Activated CD8-positive, alpha-beta T cell treated with anti-CD3 and anti-CD28 coated beads, Interleukin-2, amount 10 ng/mL, durations not matched to agents 7 days and 5 days (primary cell): Measurements from ENCODE around the gene NCOA4. TPM values are rescaled to one million over a fixed set of nuclear protein-coding genes. Genes with fewer than 3 reads are reported as not detected.
A peak's percentile ranks its signal among the peaks of the same experiment; 100 is the strongest.
"Not testable (repeated sequence)": the region's sequence is repeated elsewhere in the genome, so short reads cannot be mapped to it uniquely, and the experiment has no call there.

Source experiments
- ATAC-seq: fragments of 150-1000 bp; cut with Tn5 transposase; one replicate; pipeline ENCODE4 v1.10.0; 2021; ENCODE audit warnings: moderate library complexity
- CTCF ChIA-PET: fragments of 350-600 bp; sonication (Branson Sonifier 250); formaldehyde crosslinking; loops from one replicate; lab custom pipeline; 2021; ENCODE audit warnings: antibody characterized with exemption; lab: Charles Lee
- POLR2A ChIA-PET: fragments of 350-600 bp; sonication (Branson Sonifier 250); formaldehyde crosslinking; loops from one replicate; lab custom pipeline; 2021; ENCODE audit warnings: antibody characterized with exemption; lab: Charles Lee
- DNase-seq: peaks from one replicate; pipeline ENCODE4 v3.0.0-alpha.2; 2020
- H3K27ac Mint-ChIP-seq: one replicate; pipeline ENCODE4 v1.8.0; 2021; ENCODE audit warnings: mild to moderate bottlenecking, mixed read lengths
- H3K27me3 Mint-ChIP-seq: one replicate; pipeline ENCODE4 v1.8.0; 2021; ENCODE audit warnings: low read depth, mixed read lengths
- H3K36me3 Mint-ChIP-seq: one replicate; pipeline ENCODE4 v1.8.0; 2021; ENCODE audit warnings: low read depth, mixed read lengths
- H3K4me1 Mint-ChIP-seq: one replicate; pipeline ENCODE4 v1.8.0; 2021; ENCODE audit warnings: low read depth, mixed read lengths
- H3K4me3 Mint-ChIP-seq: one replicate; pipeline ENCODE4 v1.8.0; 2021; ENCODE audit warnings: mild to moderate bottlenecking, mixed read lengths
- H3K9me3 Mint-ChIP-seq: one replicate; pipeline ENCODE4 v1.8.0; 2022; ENCODE audit warnings: mixed read lengths; ENCODE audit not compliant: insufficient read depth
- total RNA-seq, 2 experiments: library from RNA; stranded (reverse); gene quantifications; one replicate each; pipeline ENCODE4 v1.2.3, GENCODE V29; 2021

NCOA4 gene
- total RNA-seq, 2 experiments from 2014 or later: 119 to 120 TPM

GRCh38 chr10:46014683-46015405, 15.6 kb downstream of the NCOA4 start:
- Mint-ChIP-seq H3K9me3 (no peaks in the 10 kb centered on the region), H3K4me1 (peaks cover 19% of the 10 kb centered on the region), H3K27me3 (no peaks in the 10 kb centered on the region), H3K27ac (no peak overlapping the region), H3K4me3 (no peak overlapping the region), H3K36me3 (peaks cover 57% of the 10 kb centered on the region)
- CTCF ChIA-PET: interaction anchor here (0.8 to 7.2 kb wide), 2 partner anchors 14 kb away, joined by 3 to 52 read pairs; partner anchors contain the start of gene NCOA4
- no peak for ATAC-seq
- no peak for DNase-seq
- POLR2A ChIA-PET: no interaction called here

DNA sequence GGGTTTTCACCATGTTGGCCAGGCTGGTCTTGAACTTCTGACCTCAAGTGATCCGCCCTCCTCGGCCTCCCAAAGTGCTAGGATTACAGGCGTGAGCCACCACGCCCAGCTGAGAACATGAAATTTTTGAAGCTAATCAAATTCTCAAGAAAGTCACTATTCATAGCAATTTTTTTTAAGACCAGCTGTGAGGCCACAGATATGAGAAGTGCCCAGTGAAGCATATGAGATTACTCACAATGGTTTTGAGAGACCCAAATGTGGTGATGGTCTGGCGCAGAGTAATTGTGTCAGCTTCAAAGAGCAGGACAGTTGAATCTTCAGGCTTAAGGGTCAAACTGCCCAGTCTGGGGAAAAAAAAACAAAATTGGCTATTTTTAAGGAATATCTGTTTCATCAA, 16.2 kb downstream of the NCOA4 start:
- CTCF ChIA-PET: interaction anchor here (0.8 kb wide), 1 partner anchor 13 kb away, joined by 3 read pairs; no protein-coding TSS in a partner anchor
- peaks cover 58% of the 10 kb centered on the region for H3K36me3 Mint-ChIP-seq
- no peaks in the 10 kb centered on the region for H3K9me3 Mint-ChIP-seq

GRCh38 chr10:46012746-46013145, 17.7 kb downstream of the NCOA4 start:
- Mint-ChIP-seq H3K27ac (no peak overlapping the region), H3K4me1 (peaks cover 4% of the 10 kb centered on the region), H3K9me3 (no peaks in the 10 kb centered on the region), H3K4me3 (no peak overlapping the region), H3K27me3 (no peaks in the 10 kb centered on the region), H3K36me3 (peaks cover 67% of the 10 kb centered on the region)
- POLR2A ChIA-PET: no interaction called here
- ATAC-seq (no peak), DNase-seq (no peak)
- CTCF ChIA-PET: interaction anchor here (1.0 kb wide), 1 partner anchor 16 kb away, joined by 5 read pairs; no protein-coding TSS in a partner anchor

More for the DNA sequence above, 16.2 kb downstream of the NCOA4 start:
- POLR2A ChIA-PET: no interaction called here
- Mint-ChIP-seq H3K4me1 (peaks cover 13% of the 10 kb centered on the region), H3K4me3 (no peak overlapping the region), H3K27ac (no peak overlapping the region), H3K27me3 (no peaks in the 10 kb centered on the region)
- no peak for ATAC-seq
- no peak for DNase-seq

DNA sequence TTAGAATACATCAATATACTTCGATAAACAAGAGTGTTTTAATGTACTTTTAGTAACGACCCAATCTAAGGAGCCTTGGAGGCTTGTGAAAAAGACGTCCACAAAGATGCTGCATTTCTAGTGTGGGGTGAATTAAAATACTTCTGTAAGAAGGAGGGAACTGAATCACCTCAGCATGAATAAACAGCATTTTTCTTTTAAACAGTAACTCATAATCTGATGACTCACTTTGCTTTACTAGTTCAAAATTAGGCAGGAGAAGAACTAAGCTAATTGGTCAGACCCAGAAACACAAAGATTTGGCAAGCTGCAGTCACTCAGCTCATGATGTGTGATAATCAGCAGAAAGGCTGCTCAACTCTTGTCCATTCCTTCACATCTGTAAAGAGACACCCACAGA, 24.2 kb downstream of the NCOA4 start:
- ATAC-seq (no peak), DNase-seq (no peak)
- ChIA-PET POLR2A (interaction anchor here (1.1 kb wide), 1 partner anchor 34 kb away, joined by 3 read pairs; the partner anchor contains the start of gene TIMM23), CTCF (interaction anchor here (1.9 kb wide), 1 partner anchor 23 kb away, joined by 5 read pairs; no protein-coding TSS in a partner anchor)
- no peaks in the 10 kb centered on the region for H3K9me3 Mint-ChIP-seq
- no peaks in the 10 kb centered on the region for H3K27me3 Mint-ChIP-seq
- H3K36me3 Mint-ChIP-seq: peaks cover 69% of the 10 kb centered on the region
- no peaks in the 10 kb centered on the region for H3K4me1 Mint-ChIP-seq
- H3K4me3 Mint-ChIP-seq: no peak overlapping the region
- H3K27ac Mint-ChIP-seq: no peak overlapping the region

GRCh38 chr10:46005383-46005782, 25.0 kb downstream of the NCOA4 start:
- DNase-seq (no peak), ATAC-seq (no peak)
- ChIA-PET CTCF (interaction anchor here (0.8 to 1.9 kb wide), 3 partner anchors 22 to 755 kb away, joined by 4 to 5 read pairs (median 4); no protein-coding TSS in a partner anchor), POLR2A (interaction anchor here (1.1 kb wide), 1 partner anchor 33 kb away, joined by 3 read pairs; the partner anchor contains the start of gene TIMM23)
- Mint-ChIP-seq H3K27ac (no peak overlapping the region), H3K27me3 (no peaks in the 10 kb centered on the region), H3K4me1 (no peaks in the 10 kb centered on the region), H3K36me3 (peaks cover 68% of the 10 kb centered on the region), H3K9me3 (no peaks in the 10 kb centered on the region), H3K4me3 (no peak overlapping the region)

DNA sequence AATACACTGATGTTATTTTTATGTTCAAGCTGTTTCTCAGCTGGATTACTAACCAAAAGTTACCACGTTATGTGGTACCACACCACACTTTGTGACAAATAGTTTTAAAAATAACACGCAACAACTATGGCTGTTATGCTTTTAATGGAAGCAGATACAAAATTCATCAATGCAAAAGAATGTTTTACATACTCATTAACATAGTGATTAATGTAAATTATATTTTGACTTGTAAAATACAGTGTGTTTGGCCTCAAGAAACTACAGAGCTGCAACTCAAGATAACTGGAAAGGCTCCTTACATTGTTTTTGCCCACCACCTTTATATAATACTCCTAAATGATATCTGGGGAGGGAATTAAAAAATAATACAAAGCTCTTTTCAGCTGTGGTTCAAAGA, 25.5 kb downstream of the NCOA4 start:
- ATAC-seq (no peak), DNase-seq (no peak)
- no peak overlapping the region for H3K4me3 Mint-ChIP-seq
- H3K36me3 Mint-ChIP-seq: peaks cover 69% of the 10 kb centered on the region
- no peak overlapping the region for H3K27ac Mint-ChIP-seq
- CTCF ChIA-PET: interaction anchor here (0.8 to 1.9 kb wide), 3 partner anchors 22 to 755 kb away, joined by 4 to 5 read pairs (median 4); no protein-coding TSS in a partner anchor
- H3K4me1 Mint-ChIP-seq: no peaks in the 10 kb centered on the region
- no peaks in the 10 kb centered on the region for H3K27me3 Mint-ChIP-seq
- no peaks in the 10 kb centered on the region for H3K9me3 Mint-ChIP-seq
- POLR2A ChIA-PET: interaction anchor here (0.6 to 1.1 kb wide), 2 partner anchors 33 to 117 kb away, joined by 3 read pairs; partner anchors contain the start of gene TIMM23

DNA sequence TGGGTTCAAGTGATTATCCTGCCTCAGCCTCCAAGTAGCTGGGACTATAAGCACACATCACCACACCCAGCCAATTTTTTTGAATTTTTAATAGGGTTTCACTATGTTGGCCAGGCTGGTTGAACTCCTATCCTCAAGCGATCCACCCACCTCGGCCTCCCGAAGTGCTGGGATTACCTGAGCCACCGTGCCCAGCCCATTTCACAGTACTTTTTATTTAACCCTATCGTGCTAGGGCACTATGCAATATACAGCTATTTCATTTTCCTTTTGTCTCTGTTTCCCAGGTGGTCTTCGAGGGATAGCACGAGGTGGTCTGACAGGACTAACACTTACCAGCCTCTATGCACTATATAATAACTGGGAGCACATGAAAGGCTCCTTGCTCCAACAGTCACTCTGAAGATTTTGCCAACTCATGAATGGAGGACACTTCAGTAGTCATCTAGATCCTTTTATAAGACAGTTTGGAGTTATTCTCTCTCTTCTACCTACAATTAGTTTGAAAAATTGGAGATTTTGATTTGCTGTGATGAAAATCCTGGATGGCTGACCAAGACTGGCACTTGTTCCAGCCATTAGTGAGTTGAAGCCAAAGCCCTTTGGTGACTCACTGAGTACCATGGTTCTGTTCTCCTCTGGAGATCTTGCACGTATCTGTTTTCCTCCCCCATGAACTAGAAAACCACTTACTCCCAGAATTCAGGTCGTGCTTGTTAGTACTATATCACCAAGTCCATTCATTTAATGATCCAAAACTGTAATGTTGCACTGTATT, 27.3 kb downstream of the NCOA4 start:
- Mint-ChIP-seq H3K27me3 (no peaks in the 10 kb centered on the region), H3K4me1 (no peaks in the 10 kb centered on the region), H3K9me3 (no peaks in the 10 kb centered on the region), H3K36me3 (peaks cover 72% of the 10 kb centered on the region), H3K27ac (peak overlapping the region; percentile 46), H3K4me3 (no peak overlapping the region)
- no peak for DNase-seq
- ATAC-seq: no peak
- ChIA-PET POLR2A (interaction anchor here (0.7 kb wide), 1 partner anchor 20 kb away, joined by 3 read pairs; no protein-coding TSS in a partner anchor), CTCF (no interaction called here)

DNA sequence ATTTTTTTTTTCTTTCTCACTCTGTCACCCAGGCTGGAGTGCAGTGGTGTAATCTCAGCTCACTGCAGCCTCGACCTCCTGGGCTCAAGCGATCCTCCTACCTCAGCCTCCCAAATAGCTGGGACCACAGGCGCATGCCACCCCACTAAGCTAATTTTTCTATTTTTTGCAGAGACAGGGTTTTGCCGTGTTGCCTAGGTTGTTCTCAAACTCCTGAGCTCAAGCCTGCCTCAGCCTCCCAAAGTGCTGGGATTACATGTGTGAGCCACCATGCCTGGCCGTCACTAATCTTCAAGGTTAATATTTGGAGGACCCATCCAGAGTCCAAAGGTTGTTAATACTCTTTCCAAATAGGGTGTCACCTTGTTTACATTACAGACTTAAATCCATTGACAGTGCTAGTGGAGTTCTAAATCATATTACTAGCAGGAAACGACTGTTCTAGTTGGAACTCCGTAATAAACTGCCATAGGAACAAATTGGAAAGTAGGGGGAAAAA, 28.2 kb downstream of the NCOA4 start:
- not testable (repeated sequence) for H3K27ac Mint-ChIP-seq, H3K4me1 Mint-ChIP-seq, ATAC-seq, H3K4me3 Mint-ChIP-seq, H3K9me3 Mint-ChIP-seq, H3K27me3 Mint-ChIP-seq, DNase-seq
- H3K36me3 Mint-ChIP-seq: peaks cover 71% of the 10 kb centered on the region
- CTCF ChIA-PET: interaction anchor here (1.3 kb wide), 1 partner anchor 27 kb away, joined by 5 read pairs; no protein-coding TSS in a partner anchor
- POLR2A ChIA-PET: interaction anchor here (0.7 kb wide), 2 partner anchors 18 to 20 kb away, joined by 3 to 4 read pairs; no protein-coding TSS in a partner anchor

- ChIA-PET CTCF (interaction anchor here (1.3 to 1.4 kb wide), 2 partner anchors 13 to 28 kb away, joined by 3 to 5 read pairs; no protein-coding TSS in a partner anchor), POLR2A (interaction anchor here (0.6 to 0.7 kb wide), 2 partner anchors 19 to 98 kb away, joined by 4 read pairs; no protein-coding TSS in a partner anchor)
- no peaks in the 10 kb centered on the region for H3K27me3 Mint-ChIP-seq
- H3K4me3 Mint-ChIP-seq: no peak overlapping the region
- ATAC-seq (no peak), DNase-seq (no peak)
- no peaks in the 10 kb centered on the region for H3K9me3 Mint-ChIP-seq
- H3K4me1 Mint-ChIP-seq: no peaks in the 10 kb centered on the region
- H3K27ac Mint-ChIP-seq: no peak overlapping the region
- peaks cover 64% of the 10 kb centered on the region for H3K36me3 Mint-ChIP-seq
These were observed 29.2 kb downstream of the NCOA4 start for GRCh38 chr10:46001187-46001756.

DNA sequence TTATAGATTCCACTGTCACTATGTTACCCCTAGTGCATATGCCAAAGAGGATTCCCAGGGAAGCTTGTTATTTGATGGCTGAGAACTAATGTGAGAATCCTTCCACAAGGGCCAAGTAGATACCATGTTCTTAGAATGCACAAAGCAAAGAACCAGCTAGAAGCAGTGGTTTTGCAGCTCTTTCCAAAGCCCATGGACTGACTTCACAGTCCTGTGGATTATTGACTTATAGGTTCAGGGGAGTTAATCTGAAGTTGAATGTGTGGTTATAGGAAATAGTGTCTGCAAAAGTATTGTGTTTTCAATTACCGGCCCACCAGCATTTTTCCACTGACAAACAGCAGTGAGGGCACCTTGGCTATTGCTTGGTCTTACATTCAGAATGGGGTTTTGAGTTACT, 29.9 kb downstream of the NCOA4 start:
- H3K4me3 Mint-ChIP-seq: no peak overlapping the region
- peaks cover 63% of the 10 kb centered on the region for H3K36me3 Mint-ChIP-seq
- no peak for ATAC-seq
- H3K9me3 Mint-ChIP-seq: no peaks in the 10 kb centered on the region
- no peaks in the 10 kb centered on the region for H3K4me1 Mint-ChIP-seq
- POLR2A ChIA-PET: interaction anchor here (0.6 kb wide), 1 partner anchor 99 kb away, joined by 4 read pairs; no protein-coding TSS in a partner anchor
- no peak for DNase-seq
- H3K27ac Mint-ChIP-seq: peak overlapping the region; percentile 6
- H3K27me3 Mint-ChIP-seq: no peaks in the 10 kb centered on the region
- CTCF ChIA-PET: interaction anchor here (1.4 kb wide), 1 partner anchor 14 kb away, joined by 3 read pairs; no protein-coding TSS in a partner anchor

GRCh38 chr10:45999955-46000354, 30.5 kb downstream of the NCOA4 start:
- ATAC-seq, H3K4me3 Mint-ChIP-seq, DNase-seq, H3K27me3 Mint-ChIP-seq, H3K4me1 Mint-ChIP-seq, H3K9me3 Mint-ChIP-seq, POLR2A ChIA-PET, H3K27ac Mint-ChIP-seq: not testable (repeated sequence)
- CTCF ChIA-PET: interaction anchor here (1.4 kb wide), 1 partner anchor 14 kb away, joined by 3 read pairs; no protein-coding TSS in a partner anchor
- peaks cover 60% of the 10 kb centered on the region for H3K36me3 Mint-ChIP-seq
